Neural crest cell (in vitro differentiated cells): Measurements from ENCODE around the gene GNPTAB. TPM values are rescaled to one million over a fixed set of nuclear protein-coding genes. Genes with fewer than 3 reads are reported as not detected.

ENCODE experiments used
- DNase-seq: peaks from one replicate; pipeline ENCODE4 v3.0.0; 2021; ENCODE audit warnings: low read depth, mixed read lengths, low spot score
- H3K27ac Mint-ChIP-seq: one replicate; pipeline ENCODE4 v1.8.0; 2021; ENCODE audit warnings: mild to moderate bottlenecking, mixed read lengths; ENCODE audit not compliant: unreplicated experiment
- H3K27me3 Mint-ChIP-seq: 2 replicates; pipeline ENCODE4 v1.8.0; 2021; ENCODE audit warnings: low read depth, mild to moderate bottlenecking, mixed read lengths
- H3K36me3 Mint-ChIP-seq: 2 replicates; pipeline ENCODE4 v1.8.0; 2021; ENCODE audit warnings: low read depth, mild to moderate bottlenecking, mixed read lengths
- H3K4me1 Mint-ChIP-seq: 2 replicates; pipeline ENCODE4 v1.8.0; 2021; ENCODE audit warnings: mixed read lengths
- H3K4me3 Mint-ChIP-seq: one replicate; pipeline ENCODE4 v1.8.0; 2021; ENCODE audit warnings: mild to moderate bottlenecking, mixed read lengths
- H3K9me3 Mint-ChIP-seq: 2 replicates; pipeline ENCODE4 v1.8.0; 2021; ENCODE audit warnings: mixed read lengths
- CTCF ChIP-seq: fragments of 200-600 bp; sonication (generic); conservative IDR thresholded peaks from 2 replicates; pipeline ENCODE4 v1.5.0; 2021; ENCODE audit warnings: antibody characterized with exemption, mild to moderate bottlenecking
- total RNA-seq: library from RNA; stranded (reverse); gene quantifications from 2 replicates; pipeline ENCODE4 v1.2.1, GENCODE V29; 2021

Gene GNPTAB
- total RNA-seq, 1 donor from 2014 or later: 11.0 TPM

GRCh38 chr12:101696251-101697196, 134.2 kb downstream of the GNPTAB start:
- no peak for DNase-seq
- Mint-ChIP-seq H3K27me3 (peaks cover 10% of the 10 kb centered on the region), H3K36me3 (no peaks in the 10 kb centered on the region), H3K9me3 (no peaks in the 10 kb centered on the region), H3K4me1 (peaks cover 41% of the 10 kb centered on the region), H3K4me3 (peak overlapping the region; percentile 92), H3K27ac (peak overlapping the region; percentile 94)
- TF ChIP-seq CTCF: no peak

- Mint-ChIP-seq H3K36me3 (no peaks in the 10 kb centered on the region), H3K9me3 (no peaks in the 10 kb centered on the region), H3K27me3 (peaks cover 10% of the 10 kb centered on the region), H3K4me1 (peaks cover 39% of the 10 kb centered on the region), H3K4me3 (peak overlapping the region; percentile 92), H3K27ac (no peak overlapping the region)
- no peak for TF ChIP-seq CTCF
- DNase-seq: no peak
Observed at GRCh38 chr12:101695706-101696105, 135.1 kb downstream of the GNPTAB start.

Other genes starting within 250 kb of the GNPTAB start
- gene MYBPC1, start 236.0 kb downstream of the GNPTAB start, total RNA-seq: 0.20 TPM in 1 of 2 replicates, not detected in the other
- gene CHPT1, start 133.3 kb downstream of the GNPTAB start, total RNA-seq: 20.7 and 22.7 TPM in 2 replicates
- 0.36 TPM in 1 of 2 replicates, not detected in the other for gene SYCP3, start 91.5 kb downstream of the GNPTAB start, total RNA-seq
- 3.4 and 4.7 TPM in 2 replicates for gene DRAM1, start 46.6 kb upstream of the GNPTAB start, total RNA-seq
- gene WASHC3, start 231.0 kb upstream of the GNPTAB start, total RNA-seq: 19.5 and 22.4 TPM in 2 replicates